ENCODE measurements around the gene MMRN1.

Gene MMRN1

GRCh38 chr4:89949782-89950387 is 55.2 kb downstream of the MMRN1 start:
- TF ChIP-seq ZNF8 (CRISPR knock-in tag; IDR thresholded peaks at IDR 0.05) (no peak), CSRNP3 (CRISPR knock-in tag; IDR thresholded peaks at IDR 0.05) (no peak), ESRRG (CRISPR knock-in tag; IDR thresholded peaks at IDR 0.05) (no peak), GLIS3 (CRISPR knock-in tag; IDR thresholded peaks at IDR 0.05) (no peak), CSDC2 (CRISPR knock-in tag; IDR thresholded peaks at IDR 0.05) (no peak), ZFP3 (CRISPR knock-in tag; IDR thresholded peaks at IDR 0.05) (no peak), ZNF70 (CRISPR knock-in tag; IDR thresholded peaks at IDR 0.05) (no peak), PATZ1 (CRISPR knock-in tag; IDR thresholded peaks at IDR 0.05; ENCODE audit: borderline replicate concordance) (no peak), OSR1 (CRISPR knock-in tag; IDR thresholded peaks at IDR 0.05) (no peak), ZC3H10 (CRISPR knock-in tag; IDR thresholded peaks at IDR 0.05) (no peak), PPARA (CRISPR knock-in tag; IDR thresholded peaks at IDR 0.05; ENCODE audit: borderline replicate concordance) (no peak), TSHZ2 (CRISPR knock-in tag; IDR thresholded peaks at IDR 0.05) (no peak), SNAI2 (CRISPR knock-in tag; IDR thresholded peaks at IDR 0.05) (no peak), ZNF565 (CRISPR knock-in tag; conservative IDR thresholded peaks at IDR 0.05; ENCODE audit: low read depth) (no peak), ZFP30 (CRISPR knock-in tag; IDR thresholded peaks at IDR 0.05) (no peak), RARB (CRISPR knock-in tag; IDR thresholded peaks at IDR 0.05) (no peak), ARNTL (CRISPR knock-in tag; IDR thresholded peaks at IDR 0.05; ENCODE audit: borderline replicate concordance, low read depth) (no peak)
- ATAC-seq, result no peak

GRCh38 chr4:89952458-89952857 is 57.8 kb downstream of the MMRN1 start:
- no peak for ATAC-seq
- TF ChIP-seq ZNF70 (CRISPR knock-in tag; IDR thresholded peaks at IDR 0.05) (no peak), PATZ1 (CRISPR knock-in tag; IDR thresholded peaks at IDR 0.05; ENCODE audit: borderline replicate concordance) (no peak), TCF4 (CRISPR knock-in tag; IDR thresholded peaks at IDR 0.05; ENCODE audit: borderline replicate concordance) (no peak), ZNF565 (CRISPR knock-in tag; conservative IDR thresholded peaks at IDR 0.05; ENCODE audit: low read depth) (no peak), RARB (CRISPR knock-in tag; IDR thresholded peaks at IDR 0.05) (no peak), TOX (CRISPR knock-in tag; IDR thresholded peaks at IDR 0.05; ENCODE audit: borderline replicate concordance) (no peak), ZNF8 (CRISPR knock-in tag; IDR thresholded peaks at IDR 0.05) (no peak), GLIS3 (CRISPR knock-in tag; IDR thresholded peaks at IDR 0.05) (no peak), CSRNP3 (CRISPR knock-in tag; IDR thresholded peaks at IDR 0.05) (no peak), OSR1 (CRISPR knock-in tag; IDR thresholded peaks at IDR 0.05) (no peak), ISL1 (CRISPR knock-in tag; IDR thresholded peaks at IDR 0.05) (no peak), ESRRG (CRISPR knock-in tag; IDR thresholded peaks at IDR 0.05) (no peak), BACH2 (CRISPR knock-in tag; IDR thresholded peaks at IDR 0.05; ENCODE audit: borderline replicate concordance) (no peak), ZFP3 (CRISPR knock-in tag; IDR thresholded peaks at IDR 0.05) (no peak), TSHZ2 (CRISPR knock-in tag; IDR thresholded peaks at IDR 0.05) (no peak), CSDC2 (CRISPR knock-in tag; IDR thresholded peaks at IDR 0.05) (no peak), CREB5 (CRISPR knock-in tag; IDR thresholded peaks at IDR 0.05; ENCODE audit: low read depth) (no peak), PPARA (CRISPR knock-in tag; IDR thresholded peaks at IDR 0.05; ENCODE audit: borderline replicate concordance) (no peak)
